OCI-M1 (cell line): ENCODE results near the gene CHAT.

ENCODE experiments used
- DNase-seq: peaks from one replicate; lab custom pipeline; 2025; lab: John Stamatoyannopoulos, UW

CHAT gene

DNA sequence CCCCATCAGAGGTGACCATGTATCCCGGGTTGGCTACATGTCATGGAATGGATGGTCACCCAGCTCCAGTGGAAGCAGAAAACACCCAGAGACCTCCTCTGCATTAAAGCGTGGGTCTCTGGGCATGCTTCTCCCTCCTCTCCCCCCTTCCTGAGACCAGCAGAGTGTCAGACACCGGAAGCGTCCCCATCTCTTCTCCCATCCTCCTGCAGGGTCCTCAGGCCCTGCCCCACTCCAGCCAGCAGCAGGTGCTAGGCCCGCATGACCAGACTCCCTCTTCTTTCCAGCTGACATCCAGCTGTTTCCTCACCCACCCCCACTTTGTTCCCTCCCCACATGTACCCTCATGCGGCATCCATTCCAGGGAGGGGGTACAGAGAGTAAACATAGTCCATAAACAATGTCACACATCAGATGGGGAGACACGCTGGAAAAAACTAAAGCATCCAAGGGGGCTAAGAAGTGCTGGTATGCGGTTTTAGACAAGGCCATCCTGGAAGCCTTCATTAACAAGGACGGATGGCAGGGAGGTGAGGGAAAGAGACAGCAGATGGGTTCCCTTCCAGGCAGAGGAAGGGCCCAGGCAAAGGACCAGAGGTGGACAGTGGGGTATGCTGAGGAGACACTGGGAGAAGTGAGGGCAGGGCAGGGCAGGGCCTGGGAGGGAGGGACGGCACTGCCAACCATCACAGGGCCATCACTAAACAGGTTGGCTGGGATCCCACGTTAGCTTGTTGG is 16.2 kb upstream of the CHAT start:
- DNase-seq: no peak

DNA sequence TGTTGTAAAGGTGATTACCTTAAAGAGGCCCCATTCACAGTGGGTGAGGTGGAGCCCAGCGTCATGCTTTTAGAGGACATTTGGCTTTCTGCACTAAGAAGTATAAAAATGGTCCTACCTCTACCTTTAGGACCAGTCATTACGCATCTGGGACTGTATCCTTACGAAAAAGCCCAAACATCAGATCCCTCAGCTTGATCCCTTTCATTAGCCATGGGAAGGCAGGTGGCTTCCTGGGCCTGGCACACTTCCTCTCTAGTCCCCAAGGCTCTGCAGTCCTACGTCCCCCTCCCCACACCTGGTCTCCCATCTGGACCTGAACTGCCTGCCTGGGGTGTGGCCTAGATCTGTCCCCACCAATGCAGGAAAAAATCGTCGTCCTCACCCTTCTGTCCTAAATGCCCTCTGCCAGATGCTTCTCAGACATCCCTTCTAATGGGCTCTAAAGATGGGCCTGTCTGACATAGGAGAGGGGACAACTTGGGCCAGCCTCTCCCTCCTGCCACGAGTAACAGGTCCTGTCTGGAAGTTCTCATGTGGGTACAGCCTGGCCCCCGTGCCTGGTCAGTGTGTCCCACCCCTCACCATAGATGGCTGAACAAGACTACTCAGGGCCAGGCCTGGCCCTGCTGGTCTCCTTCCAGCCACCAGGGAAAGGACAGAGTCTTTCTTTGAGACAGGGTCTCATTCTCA is 15.5 kb upstream of the CHAT start:
- DNase-seq: no peak

DNA sequence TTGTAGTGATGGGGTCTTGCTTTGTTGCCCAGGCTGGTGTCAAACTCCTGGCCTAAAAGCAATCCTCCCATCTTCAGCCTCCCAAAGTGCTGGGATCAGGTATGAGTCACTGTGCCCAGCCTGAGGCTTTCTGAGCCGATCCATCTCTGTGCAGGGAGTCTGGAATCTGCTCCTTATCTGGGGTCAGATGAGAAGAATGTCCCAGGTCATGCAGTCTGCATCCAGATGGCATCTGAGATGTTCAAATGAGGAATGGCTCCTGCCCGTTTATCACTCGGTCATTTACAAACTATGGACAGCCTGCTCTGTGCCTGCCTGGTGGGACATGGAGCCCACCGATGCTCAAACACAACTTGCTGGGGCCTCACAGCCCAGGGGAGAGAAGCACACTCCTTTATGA is 14.9 kb upstream of the CHAT start:
- no peak for DNase-seq

DNA sequence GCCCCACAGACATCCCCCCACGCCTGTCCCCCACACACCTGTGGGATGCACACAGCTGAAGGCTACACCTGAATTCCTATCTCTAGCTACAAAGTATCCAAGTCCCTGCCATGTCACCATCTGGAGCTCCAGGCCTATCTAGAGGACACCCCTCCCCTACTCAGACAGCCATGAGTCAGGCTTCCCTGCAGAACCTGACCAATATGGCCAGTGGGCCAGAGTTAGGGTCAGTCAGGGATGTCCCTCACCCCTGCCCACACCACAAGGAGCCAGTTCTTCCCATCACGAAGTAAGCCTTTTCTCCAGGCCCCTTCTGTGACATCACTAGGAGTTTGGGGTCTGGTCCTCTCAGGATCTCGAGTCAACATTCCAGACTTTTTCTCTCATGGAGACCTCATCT is 14.3 kb upstream of the CHAT start:
- no peak for DNase-seq

DNA sequence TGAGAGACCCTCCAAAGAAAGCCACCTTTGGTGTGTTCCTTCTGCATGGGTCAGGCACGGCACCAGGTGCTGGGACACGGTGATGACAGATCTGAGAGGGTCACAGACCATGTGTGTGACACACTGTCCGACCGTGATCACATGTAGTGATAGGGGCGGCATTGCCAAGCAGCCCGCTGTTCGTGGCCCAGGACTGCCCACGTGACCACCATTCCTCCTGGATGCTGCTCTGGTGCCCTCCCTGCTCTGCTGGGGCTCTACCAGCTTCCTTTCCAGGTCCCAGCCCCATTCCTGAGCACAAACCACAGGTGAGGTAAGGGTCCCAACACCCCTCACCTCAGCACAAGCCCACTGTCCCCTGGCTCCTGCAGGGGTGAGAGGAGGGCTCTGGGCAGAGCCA is 13.8 kb upstream of the CHAT start:
- no peak for DNase-seq

DNA sequence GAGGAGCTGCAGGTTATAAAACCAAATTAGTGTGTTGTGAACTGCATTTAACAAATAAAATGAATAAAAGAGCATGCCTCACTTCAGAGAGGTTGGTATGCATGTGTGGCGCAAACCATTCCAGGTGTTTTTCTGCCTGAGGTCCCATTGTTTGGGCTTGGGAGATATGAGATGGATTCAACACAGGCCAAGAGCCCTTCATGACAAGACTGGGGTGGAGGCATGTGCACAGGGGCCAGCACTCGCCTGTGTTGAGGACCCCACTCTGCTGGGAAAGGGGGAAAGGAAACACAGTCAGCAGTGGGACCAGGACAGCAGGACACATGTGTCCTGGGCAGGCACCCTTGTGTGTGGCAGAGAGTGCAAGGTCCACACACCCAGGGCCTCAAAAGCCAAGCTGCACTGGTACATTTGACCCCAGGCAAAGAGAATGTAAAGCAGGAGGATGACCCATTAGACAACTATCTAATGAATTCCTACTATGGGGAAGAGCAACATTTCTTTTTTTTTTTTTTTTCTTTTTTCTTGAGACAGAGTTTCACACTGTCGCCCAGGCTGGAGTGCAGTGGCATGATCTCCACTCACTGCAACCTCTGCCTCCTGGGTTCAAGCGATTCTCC is 12.9 kb upstream of the CHAT start:
- DNase-seq: no peak

DNA sequence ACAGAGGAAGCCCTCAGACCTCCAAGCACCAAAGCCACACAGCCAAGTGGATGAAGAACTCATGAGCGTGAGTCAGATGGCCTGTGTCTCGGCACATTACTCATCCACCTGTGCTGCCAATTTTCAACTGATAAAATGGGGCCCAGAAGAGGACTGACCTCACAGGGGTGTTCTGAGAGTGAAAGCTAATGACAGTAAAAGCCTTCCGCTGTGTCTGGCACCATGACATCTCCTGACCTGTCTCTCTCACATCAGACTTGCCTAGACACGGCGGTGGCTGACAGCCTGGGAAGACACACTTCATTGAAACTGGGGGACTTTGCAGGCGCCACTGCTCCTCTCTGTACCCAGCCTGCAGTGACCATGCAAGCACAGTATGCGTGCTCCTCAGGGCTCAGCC is 12.0 kb upstream of the CHAT start:
- DNase-seq: no peak

DNA sequence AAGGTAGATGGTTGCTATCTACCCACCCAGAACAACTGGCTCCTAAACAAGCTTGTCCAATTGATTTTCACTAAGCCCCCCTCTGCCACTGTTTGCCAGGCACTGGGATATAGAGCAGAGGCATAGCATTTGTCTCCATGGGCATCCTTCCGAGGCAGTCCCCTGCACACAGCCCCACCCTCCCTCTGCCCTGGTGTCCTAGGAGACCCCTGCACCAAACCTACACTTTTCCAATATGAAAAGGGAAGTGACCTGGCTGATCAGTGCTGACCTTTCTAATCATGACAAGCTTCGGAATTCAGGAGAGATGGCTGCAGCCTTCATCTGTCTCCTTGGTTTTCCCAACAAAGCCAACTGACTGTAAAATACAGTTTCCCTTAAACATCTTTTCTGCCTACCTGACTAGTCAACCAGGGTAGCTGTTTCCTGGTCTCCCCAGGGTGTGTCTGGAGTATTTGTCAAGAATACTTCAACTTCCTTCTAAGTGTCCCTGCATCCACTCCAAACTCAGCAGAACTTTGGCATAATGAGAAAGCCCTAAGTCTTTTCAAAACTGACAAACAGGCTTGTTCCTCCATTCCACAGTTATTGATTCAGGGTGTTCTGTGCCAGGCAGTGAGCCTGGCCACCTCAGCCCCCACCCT is 11.3 kb upstream of the CHAT start:
- DNase-seq: no peak

DNA sequence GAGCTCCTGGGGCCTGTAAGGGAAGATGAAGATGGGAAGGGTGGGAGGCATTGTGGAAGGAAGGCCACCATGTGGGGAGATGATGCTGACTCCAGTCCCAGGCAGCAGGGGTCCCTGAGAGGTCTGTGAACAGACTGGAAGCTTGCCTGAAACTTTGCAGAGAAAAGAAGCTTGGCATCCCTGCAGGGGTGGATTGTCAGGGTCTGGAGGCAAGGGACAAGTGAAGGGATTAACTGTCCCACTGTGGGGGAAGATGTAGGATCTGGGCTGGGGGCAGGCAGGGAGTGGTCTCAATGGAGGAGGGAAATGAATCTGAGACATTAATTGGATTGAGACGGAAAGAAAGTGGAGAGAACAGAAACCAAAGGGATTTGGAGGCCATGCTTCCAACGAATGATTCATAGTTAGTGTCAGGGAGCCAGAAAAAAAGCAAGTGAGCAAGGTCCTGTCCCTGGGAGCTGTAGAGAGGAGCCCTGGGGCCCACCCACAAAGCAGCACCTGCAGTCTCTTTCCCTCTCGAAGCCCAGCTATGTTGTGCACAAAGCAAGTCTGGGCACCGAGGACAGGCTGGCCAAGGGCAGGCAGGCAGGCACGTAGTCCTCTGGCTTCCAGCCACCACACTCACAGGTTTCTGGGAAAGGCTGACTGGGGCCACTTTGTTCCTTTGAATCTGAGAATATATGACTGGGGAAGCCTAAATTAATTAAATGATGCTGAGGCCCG is 8.5 kb upstream of the CHAT start:
- DNase-seq: no peak

DNA sequence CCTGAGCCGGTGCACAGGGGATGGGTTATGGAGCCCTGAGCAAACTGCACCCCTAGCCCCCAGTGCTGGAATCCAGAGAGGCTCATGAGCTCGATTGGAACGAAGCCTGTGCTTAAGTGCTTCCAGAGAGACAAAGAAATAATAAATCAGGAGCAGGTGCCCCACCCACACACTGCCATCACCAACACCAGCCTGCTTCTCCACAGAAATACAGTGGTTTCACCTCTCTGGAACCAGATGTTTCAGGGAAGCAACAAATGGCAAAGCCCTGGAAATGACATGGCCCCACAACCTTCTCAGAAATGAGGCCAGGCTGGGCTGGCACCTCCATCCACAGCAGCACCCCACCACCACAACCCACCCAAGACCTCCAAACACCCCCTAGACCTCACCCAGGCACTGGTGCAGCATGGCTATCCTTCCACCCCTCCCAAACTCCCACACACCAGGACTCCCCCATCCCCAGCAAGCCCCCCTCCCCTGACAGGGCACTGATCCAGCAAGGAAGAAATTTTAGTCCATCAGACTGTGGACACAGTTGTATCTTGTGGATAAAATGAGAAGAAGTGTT is 7.8 kb upstream of the CHAT start:
- no peak for DNase-seq

DNA sequence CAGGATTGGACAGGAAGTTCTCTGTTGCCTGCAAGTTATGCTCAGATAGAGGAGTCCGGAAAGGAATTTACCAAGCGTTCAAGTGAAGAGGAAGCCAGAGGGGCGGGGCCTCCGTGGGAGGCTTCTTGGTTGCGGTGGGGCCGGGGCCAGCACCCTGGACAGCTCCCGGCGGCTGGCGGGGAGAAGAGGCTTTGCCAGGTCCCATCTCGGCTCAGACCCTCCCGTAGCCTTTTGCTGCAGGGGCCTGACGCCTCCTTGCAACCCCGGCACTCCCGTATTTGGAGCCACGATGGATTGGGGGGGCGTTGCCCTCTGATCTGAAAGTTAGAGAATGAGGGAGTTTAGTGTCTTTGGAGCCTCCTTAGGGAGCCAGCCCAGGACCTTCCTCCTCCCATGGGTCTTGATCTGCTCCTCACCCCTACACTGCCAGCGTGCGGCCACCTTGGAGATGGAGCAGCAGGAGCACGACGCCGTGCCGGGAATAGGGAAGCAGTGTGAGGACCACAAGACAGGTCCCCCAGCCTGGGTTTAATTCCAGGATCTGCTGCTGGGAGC is 6.8 kb upstream of the CHAT start:
- peak; percentile 92 for DNase-seq

DNA sequence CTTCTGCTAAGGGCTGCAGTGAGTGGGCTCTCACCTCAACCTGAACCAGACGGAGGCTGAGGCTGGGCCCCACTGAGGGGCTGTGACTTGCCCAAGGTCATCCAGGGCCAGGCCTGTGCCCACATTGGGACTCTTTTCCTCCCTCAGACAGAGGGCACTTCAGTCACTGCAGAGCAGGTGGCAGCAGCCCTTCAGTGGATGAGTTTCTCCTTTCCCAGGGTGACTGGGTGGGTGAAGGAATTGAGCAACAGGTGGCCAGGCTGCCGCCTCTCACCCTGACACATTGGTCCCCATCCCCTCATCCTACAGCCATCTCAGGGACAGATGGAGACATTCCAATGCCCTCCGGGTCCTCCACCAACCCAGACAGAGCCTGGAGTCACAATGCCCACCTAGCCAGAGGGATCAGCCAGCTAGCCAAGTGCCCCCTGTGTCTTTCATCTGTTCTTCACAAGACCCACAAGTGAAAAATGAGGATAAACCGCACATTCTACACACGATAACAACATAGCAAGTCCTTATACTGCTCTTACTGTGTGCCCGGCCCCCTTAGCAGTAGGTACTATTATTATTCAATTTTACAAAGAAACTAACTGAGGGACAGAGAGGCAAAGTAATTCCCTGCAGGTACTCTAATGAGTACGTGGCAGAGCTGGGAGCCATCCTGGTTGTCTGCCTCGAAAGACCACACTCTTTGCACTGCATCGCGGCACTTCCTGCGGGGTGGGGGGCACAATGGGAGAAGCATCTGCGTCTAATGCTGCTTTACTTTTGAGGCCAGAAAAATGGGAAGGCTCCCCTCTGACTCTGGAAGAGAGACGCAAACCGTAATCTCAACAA is 5.5 kb upstream of the CHAT start:
- no peak for DNase-seq

DNA sequence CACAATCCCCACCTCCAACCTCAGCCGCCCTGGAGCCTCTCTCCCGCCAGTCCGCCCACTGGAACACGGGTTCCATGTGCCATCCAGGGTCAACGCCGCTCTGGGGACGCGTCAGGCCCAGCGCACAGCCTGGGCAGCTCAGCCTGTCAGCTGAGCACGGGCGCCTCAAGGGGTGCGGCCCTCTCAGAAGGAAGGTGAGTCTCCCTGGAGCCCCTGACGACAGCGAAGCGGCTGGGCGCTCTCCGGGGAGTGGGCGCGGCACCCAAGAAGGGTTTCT is 4.9 kb upstream of the CHAT start:
- DNase-seq: no peak

DNA sequence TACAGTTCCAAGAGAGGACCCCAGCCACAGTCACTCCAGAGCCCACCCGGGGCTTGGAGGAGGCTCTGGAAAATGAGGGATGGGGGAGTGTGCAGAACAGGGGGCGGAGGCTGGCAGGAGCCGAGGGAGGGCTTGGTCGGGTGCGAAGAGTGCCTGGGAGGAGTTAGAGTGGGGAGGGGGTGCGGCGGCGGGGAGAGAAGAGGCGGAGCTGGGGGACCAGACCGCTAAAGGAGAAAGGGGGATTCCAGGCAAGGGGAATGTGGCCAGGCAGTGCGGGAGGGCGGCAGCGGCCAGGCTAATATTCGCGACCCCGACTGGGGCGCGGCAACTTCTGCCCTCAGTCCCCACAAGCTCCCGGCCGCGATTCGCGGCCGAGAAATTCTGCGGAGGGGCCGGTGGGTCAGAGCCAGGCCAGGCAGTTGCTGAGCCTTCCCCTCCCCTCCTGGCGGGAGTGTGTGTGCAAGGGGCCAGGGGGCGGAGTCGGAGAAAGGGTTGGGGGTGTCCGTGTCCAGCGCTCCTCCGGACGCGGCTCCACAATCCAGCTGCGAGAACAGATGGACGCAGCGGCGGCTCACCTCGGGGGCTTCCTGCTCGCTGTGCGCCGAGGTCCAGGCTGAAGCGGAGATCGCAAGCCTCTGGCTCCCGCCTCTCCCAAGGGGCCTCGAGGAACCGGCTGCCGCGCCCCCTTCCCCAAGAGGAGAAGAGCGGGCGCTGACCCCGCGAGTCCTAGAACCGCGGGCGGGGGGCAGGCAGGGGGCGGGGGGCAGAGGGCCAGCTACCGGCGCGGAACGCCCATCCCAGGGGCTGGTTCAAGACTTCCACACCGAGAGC is 4.3 kb upstream of the CHAT start:
- no peak for DNase-seq

DNA sequence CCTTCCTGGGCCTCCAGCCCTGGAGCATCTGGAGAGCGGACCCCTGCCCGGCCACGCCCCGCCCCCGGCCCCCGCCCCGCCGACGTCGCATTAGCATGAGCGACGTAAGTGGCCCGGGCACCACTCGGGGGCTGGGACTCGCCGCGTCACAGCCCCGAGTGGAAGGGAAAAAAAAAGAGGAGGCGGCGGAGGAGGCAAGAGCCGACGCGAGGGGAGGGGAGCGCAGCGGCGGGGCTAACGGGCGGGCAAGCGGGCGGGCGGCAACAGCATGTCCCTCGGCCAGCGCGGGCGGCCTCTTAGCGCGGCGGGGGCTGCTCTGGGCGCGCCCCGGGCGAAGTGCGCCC is 3.8 kb upstream of the CHAT start, which contains the start of gene SLC18A3:
Gene SLC18A3 (plus strand): TSS at position 197 of the 344 bp plus-strand sequence. CDS start 431 bp downstream, outside the sequence.
- DNase-seq: no peak

DNA sequence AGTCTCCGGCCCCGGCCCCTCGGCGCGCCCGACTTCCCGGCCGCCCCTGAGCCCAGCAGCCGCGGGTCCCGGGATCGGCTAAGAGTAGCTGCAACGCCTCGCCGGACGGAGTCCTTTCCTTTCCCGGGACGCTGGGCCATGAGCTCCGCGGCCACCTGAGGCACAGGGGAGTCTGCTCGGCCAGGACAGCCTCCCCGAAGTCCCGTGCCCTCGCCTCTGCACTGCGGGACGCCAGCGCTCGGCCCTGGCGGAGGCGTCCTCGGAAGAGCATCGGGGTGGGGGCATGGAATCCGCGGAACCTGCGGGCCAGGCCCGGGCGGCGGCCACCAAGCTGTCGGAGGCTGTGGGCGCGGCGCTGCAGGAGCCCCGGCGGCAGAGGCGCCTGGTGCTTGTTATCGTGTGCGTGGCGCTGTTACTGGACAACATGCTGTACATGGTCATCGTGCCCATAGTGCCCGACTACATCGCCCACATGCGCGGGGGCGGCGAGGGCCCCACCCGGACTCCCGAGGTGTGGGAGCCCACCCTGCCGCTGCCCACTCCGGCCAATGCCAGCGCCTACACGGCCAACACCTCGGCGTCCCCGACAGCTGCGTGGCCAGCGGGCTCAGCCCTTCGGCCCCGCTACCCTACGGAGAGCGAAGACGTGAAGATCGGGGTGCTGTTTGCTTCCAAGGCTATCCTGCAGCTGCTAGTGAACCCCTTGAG is 3.2 kb upstream of the CHAT start:
- DNase-seq: no peak

DNA sequence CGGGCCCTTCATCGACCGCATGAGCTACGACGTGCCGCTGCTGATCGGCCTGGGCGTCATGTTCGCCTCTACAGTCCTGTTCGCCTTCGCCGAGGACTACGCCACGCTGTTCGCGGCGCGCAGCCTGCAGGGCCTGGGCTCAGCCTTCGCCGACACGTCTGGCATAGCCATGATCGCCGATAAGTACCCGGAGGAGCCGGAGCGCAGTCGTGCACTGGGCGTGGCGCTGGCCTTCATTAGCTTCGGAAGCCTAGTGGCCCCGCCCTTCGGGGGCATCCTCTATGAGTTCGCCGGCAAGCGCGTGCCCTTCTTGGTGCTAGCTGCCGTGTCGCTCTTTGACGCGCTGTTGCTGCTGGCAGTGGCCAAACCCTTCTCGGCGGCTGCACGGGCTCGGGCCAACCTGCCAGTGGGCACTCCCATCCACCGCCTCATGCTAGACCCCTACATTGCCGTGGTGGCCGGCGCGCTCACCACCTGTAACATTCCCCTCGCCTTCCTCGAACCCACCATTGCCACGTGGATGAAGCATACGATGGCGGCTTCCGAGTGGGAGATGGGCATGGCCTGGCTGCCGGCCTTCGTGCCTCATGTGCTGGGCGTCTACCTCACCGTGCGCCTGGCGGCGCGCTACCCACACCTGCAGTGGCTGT is 2.5 kb upstream of the CHAT start:
- DNase-seq: no peak

DNA sequence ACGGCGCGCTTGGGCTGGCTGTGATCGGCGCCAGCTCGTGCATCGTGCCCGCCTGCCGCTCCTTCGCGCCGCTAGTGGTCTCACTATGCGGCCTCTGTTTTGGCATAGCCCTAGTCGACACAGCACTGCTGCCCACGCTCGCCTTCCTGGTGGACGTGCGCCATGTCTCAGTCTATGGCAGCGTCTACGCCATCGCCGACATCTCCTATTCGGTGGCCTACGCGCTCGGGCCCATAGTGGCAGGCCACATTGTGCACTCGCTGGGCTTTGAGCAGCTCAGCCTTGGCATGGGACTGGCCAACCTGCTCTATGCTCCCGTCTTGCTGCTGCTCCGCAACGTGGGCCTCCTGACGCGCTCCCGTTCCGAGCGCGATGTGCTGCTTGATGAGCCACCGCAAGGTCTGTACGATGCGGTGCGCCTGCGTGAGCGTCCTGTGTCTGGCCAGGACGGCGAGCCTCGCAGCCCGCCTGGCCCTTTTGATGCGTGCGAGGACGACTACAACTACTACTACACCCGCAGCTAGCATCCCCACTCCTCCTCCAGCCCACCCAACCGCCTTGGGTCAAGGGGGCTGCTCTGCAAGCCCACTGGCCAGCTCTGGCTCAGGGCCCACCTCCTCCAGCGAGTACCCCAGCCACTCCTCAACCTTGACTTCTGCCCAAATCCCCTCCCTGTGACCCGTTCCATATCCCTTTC is 1.9 kb upstream of the CHAT start:
- DNase-seq: no peak
